ENCODE results near the gene TUBGCP6. TPM values are rescaled to one million over a fixed set of nuclear protein-coding genes. Genes with fewer than 3 reads are reported as not detected.

The TUBGCP6 gene
- total RNA-seq, 2 donors from 2014 or later: 56.3 to 117 TPM

DNA sequence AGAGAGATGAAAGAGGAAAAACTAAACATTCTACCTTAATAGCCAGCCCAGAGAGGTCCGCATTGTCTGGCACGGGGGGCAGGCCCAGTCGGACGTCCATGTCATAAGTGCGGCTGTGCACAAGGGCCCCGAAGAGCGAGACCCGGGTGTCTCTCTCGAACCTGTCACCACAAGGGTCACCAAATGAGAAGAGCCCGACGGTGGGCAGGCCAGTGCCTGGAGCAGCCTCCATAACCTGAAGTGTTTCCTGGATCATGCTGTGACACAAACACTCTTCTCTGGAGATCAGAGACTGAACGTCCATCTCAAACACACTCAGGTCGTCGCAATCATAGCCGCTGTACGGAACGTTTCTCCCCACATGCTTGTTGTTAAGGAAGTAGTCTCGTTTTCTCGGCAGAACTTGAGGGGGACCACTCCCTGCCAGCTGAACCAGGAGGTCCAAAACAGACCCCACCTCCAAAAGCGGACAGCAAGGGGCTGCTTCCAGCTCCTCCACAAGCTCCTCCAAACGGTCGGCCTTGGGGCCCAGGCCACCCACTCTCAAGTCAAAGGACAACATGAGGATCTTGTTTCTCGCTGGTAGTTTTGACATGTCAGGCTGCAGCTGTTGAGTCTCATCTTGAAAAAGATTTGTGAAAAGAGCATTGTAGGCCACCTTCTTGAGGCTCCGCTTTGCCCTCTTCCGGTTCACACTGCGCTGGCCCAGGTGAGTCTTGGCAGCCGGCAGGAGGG, 971 bp downstream of the TUBGCP6 start:
- intact Hi-C loops (cut with DNase I): no loop called here
- TF ChIP-seq, protein P1, sequence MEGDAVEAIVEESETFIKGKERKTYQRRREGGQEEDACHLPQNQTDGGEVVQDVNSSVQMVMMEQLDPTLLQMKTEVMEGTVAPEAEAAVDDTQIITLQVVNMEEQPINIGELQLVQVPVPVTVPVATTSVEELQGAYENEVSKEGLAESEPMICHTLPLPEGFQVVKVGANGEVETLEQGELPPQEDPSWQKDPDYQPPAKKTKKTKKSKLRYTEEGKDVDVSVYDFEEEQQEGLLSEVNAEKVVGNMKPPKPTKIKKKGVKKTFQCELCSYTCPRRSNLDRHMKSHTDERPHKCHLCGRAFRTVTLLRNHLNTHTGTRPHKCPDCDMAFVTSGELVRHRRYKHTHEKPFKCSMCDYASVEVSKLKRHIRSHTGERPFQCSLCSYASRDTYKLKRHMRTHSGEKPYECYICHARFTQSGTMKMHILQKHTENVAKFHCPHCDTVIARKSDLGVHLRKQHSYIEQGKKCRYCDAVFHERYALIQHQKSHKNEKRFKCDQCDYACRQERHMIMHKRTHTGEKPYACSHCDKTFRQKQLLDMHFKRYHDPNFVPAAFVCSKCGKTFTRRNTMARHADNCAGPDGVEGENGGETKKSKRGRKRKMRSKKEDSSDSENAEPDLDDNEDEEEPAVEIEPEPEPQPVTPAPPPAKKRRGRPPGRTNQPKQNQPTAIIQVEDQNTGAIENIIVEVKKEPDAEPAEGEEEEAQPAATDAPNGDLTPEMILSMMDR (IDR thresholded peaks at IDR 0.05): no peak
- TF ChIP-seq POLR2A (IDR thresholded peaks at IDR 0.05) (no peak), POLR2AphosphoS5 (IDR thresholded peaks at IDR 0.05) (no peak)
- H3K9me3 ChIP-seq: no peaks in the 10 kb centered on the region
- DNase-seq (ENCODE audit: low spot score): no peak
- peak overlapping the region; percentile 80 to 95 for H3K4me3 ChIP-seq
- peak overlapping the region; percentile 85 to 88 for H3K27ac ChIP-seq
- peaks cover 0 to 3% of the 10 kb centered on the region in 2 donors for H3K36me3 ChIP-seq
- H3K27me3 ChIP-seq (replicated peaks; ENCODE audit: insufficient read depth): no peaks in the 10 kb centered on the region
- peaks cover 16% of the 10 kb centered on the region for H3K4me1 ChIP-seq (replicated peaks)
- 18% methylated on average over 27 of the region's 27 CpGs for WGBS

GRCh38 chr22:50242406-50242949, 2.3 kb downstream of the TUBGCP6 start:
- DNase-seq (ENCODE audit: low spot score): no peak
- H3K27ac ChIP-seq: no peak overlapping the region
- no peaks in the 10 kb centered on the region for H3K27me3 ChIP-seq (replicated peaks; ENCODE audit: insufficient read depth)
- H3K4me3 ChIP-seq: peak overlapping the region; percentile 80 to 95
- intact Hi-C loops (cut with DNase I): no loop called here
- peaks cover 16% of the 10 kb centered on the region for H3K4me1 ChIP-seq (replicated peaks)
- TF ChIP-seq POLR2AphosphoS5 (IDR thresholded peaks at IDR 0.05) (no peak), POLR2A (IDR thresholded peaks at IDR 0.05) (no peak)
- TF ChIP-seq, protein P1 (IDR thresholded peaks at IDR 0.05): no peak
- H3K36me3 ChIP-seq: peaks cover 0 to 3% of the 10 kb centered on the region in 2 donors
- H3K9me3 ChIP-seq: no peaks in the 10 kb centered on the region
- 49% methylated on average over 14 of the region's 14 CpGs for WGBS

DNA sequence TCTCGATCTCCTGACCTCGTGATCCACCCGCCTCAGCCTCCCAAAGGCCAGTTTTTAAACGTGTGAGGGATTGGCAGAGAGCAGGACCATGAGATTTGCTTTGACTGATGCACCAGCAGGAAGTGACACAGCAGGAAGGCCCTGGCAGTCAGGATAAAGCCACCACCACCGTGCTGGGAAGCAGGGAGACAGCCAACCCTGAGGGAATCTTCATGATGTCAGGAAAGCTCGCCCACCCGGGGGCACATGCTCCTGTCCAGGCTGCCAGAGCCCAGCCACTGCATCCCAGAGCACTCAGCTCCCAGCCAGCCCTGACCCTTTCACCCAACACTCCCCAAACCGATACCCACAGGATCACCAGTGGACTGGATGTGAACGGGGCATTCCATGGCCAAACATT, 6.1 kb downstream of the TUBGCP6 start:
- TF ChIP-seq, protein P1 (IDR thresholded peaks at IDR 0.05): no peak
- TF ChIP-seq POLR2AphosphoS5 (IDR thresholded peaks at IDR 0.05) (no peak), POLR2A (IDR thresholded peaks at IDR 0.05) (no peak)
- Histone ChIP-seq H3K4me3 (no peak overlapping the region), H3K4me1 (replicated peaks) (peaks cover 7% of the 10 kb centered on the region), H3K36me3 (peaks cover 0 to 3% of the 10 kb centered on the region in 2 donors), H3K27ac (no peak overlapping the region), H3K27me3 (replicated peaks; ENCODE audit: insufficient read depth) (no peaks in the 10 kb centered on the region), H3K9me3 (no peaks in the 10 kb centered on the region)
- 86% methylated on average over 9 of the region's 9 CpGs for WGBS
- intact Hi-C loops (cut with DNase I): no loop called here
- DNase-seq (ENCODE audit: low spot score): no peak

GRCh38 chr22:50236731-50237409, 8.0 kb downstream of the TUBGCP6 start:
- intact Hi-C loops (cut with DNase I): no loop called here
- H3K36me3 ChIP-seq: peaks cover 0 to 3% of the 10 kb centered on the region in 2 donors
- no peaks in the 10 kb centered on the region for H3K9me3 ChIP-seq
- 69% methylated on average over 11 of the region's 11 CpGs for WGBS
- DNase-seq (ENCODE audit: low spot score): no peak
- H3K27ac ChIP-seq: no peak overlapping the region
- H3K4me3 ChIP-seq: no peak overlapping the region
- H3K27me3 ChIP-seq (replicated peaks; ENCODE audit: insufficient read depth): no peaks in the 10 kb centered on the region
- peaks cover 4% of the 10 kb centered on the region for H3K4me1 ChIP-seq (replicated peaks)
- TF ChIP-seq, protein P1 (IDR thresholded peaks at IDR 0.05): peak in 1 of 4 experiments; percentile 27
- no peak for TF ChIP-seq POLR2AphosphoS5 (IDR thresholded peaks at IDR 0.05)

All from prostate gland (tissue), 2 donors.